DOHH2 (cell line): ENCODE measurements around the gene MAGOH.

Source experiments
- EZH2phosphoT487 ChIP-seq: fragments of 200-600 bp; sonication (generic); IDR thresholded peaks from 2 replicates; pipeline ENCODE4 v1.6.1; 2017; ENCODE audit warnings: borderline replicate concordance, mild to moderate bottlenecking, antibody characterized with exemption, low read length, moderate library complexity, mixed read lengths
- TF ChIP-seq, protein P1 (sequence below): fragments of 200-600 bp; sonication (generic); IDR thresholded peaks from one replicate; pipeline ENCODE4 v1.5.1; 2014; ENCODE audit warnings: antibody characterized with exemption, mild to moderate bottlenecking, low read depth, low read length; ENCODE audit not compliant: poor library complexity, severe bottlenecking

DNA sequence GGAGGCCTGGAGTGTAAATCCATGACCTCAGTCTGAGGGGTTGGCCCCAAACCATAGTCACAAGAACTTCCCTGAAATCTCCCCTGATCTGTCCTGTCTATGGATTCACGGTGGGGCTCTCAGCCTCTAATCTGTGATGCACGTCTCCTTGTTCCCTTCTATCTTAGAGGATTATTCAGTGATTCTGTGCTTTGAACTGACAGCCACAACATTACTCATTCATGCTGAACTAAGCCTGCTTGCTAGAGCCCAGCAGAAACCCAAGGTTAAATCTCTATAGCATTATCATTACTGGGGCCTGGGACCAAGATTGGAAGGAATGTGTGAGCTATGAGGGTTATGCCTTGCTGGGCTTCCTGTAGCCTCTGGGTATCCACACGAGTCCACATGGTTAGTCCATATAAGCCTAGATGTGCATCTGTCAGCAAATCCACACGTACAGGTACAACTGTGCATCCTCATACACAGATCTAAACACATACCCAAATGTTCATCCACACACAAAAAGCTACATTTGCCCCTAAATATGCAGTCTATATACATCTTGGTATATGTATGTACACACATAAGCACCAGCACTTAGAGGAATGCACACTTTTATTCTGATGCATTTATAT lies 22.4 kb upstream of the MAGOH start:
- TF ChIP-seq, protein P1, sequence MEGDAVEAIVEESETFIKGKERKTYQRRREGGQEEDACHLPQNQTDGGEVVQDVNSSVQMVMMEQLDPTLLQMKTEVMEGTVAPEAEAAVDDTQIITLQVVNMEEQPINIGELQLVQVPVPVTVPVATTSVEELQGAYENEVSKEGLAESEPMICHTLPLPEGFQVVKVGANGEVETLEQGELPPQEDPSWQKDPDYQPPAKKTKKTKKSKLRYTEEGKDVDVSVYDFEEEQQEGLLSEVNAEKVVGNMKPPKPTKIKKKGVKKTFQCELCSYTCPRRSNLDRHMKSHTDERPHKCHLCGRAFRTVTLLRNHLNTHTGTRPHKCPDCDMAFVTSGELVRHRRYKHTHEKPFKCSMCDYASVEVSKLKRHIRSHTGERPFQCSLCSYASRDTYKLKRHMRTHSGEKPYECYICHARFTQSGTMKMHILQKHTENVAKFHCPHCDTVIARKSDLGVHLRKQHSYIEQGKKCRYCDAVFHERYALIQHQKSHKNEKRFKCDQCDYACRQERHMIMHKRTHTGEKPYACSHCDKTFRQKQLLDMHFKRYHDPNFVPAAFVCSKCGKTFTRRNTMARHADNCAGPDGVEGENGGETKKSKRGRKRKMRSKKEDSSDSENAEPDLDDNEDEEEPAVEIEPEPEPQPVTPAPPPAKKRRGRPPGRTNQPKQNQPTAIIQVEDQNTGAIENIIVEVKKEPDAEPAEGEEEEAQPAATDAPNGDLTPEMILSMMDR = no peak
- no peak for TF ChIP-seq EZH2phosphoT487
